ENCODE results near the gene EIF2D. TPM values are rescaled to one million over a fixed set of nuclear protein-coding genes. Genes with fewer than 3 reads are reported as not detected.

The EIF2D gene
- total RNA-seq, 6 experiments from 2014 or later: 38.9 to 48.3 (median 43.2) TPM

DNA sequence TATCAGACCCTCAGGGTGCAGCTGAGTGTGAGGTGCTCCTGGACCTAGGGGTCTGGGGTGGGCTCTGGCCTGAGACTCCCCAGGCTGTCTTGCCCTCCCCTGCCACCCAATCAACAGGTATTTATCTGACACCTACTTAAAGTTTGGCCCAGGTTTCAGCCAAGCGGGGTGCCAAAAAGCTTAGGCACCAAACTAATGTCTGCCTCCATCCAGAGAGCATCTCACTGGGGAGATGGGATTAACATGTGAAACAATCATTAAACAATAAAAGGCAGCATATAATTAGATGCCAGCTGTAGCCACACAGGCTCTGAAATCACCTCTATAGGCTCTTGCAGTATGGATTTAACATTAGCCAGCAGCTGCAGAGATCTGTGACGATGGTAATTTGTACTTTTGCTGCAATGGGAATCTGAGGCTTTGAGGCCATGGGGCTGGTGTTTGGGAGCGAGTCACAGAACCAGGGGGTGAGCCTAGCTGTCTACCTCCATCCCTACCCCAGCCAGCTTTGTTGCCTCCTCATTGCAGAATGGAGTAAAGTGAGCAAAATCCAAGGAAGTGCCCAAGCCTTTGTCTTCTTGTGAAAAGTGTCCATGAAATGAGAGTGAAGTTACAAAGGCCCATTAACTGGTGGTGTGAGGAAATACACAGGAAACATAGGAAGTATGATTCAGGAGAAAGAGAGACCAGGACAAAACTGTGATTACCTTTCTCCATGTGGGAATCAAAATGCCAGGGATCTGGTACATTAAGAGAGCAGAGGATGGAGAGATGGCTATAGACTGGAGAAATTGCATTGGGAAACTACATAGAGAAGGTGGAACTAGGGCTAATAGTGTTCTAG, 36.1 kb downstream of the EIF2D start:
- DNase-seq: no peak
- Mint-ChIP-seq H3K36me3 (ENCODE audit: low read depth) (no peaks in the 10 kb centered on the region), H3K9me3 (no peaks in the 10 kb centered on the region), H3K4me1 (ENCODE audit: low read depth) (peaks cover 31% of the 10 kb centered on the region), H3K4me3 (no peak overlapping the region), H3K27ac (no peak overlapping the region), H3K27me3 (ENCODE audit: insufficient read depth) (peaks cover 21% of the 10 kb centered on the region)
- TF ChIP-seq CTCF (IDR thresholded peaks at IDR 0.05): no peak

GRCh38 chr1:206575165-206575893, 36.9 kb downstream of the EIF2D start:
- no peak for TF ChIP-seq CTCF (IDR thresholded peaks at IDR 0.05)
- Mint-ChIP-seq H3K4me3 (no peak overlapping the region), H3K27ac (peak overlapping the region; percentile 50), H3K4me1 (ENCODE audit: low read depth) (peaks cover 31% of the 10 kb centered on the region), H3K9me3 (no peaks in the 10 kb centered on the region), H3K36me3 (ENCODE audit: low read depth) (no peaks in the 10 kb centered on the region), H3K27me3 (ENCODE audit: insufficient read depth) (peaks cover 21% of the 10 kb centered on the region)
- DNase-seq: peak; percentile 53

GRCh38 chr1:206573762-206574161, 38.5 kb downstream of the EIF2D start:
- H3K4me1 Mint-ChIP-seq (ENCODE audit: low read depth): peaks cover 17% of the 10 kb centered on the region
- no peak for TF ChIP-seq CTCF (IDR thresholded peaks at IDR 0.05)
- H3K36me3 Mint-ChIP-seq (ENCODE audit: low read depth): no peaks in the 10 kb centered on the region
- H3K27ac Mint-ChIP-seq: no peak overlapping the region
- H3K27me3 Mint-ChIP-seq (ENCODE audit: insufficient read depth): peaks cover 22% of the 10 kb centered on the region
- H3K4me3 Mint-ChIP-seq: no peak overlapping the region
- no peak for DNase-seq
- H3K9me3 Mint-ChIP-seq: no peaks in the 10 kb centered on the region

GRCh38 chr1:206573319-206573718, 38.9 kb downstream of the EIF2D start:
- no peak overlapping the region for H3K4me3 Mint-ChIP-seq
- H3K36me3 Mint-ChIP-seq (ENCODE audit: low read depth): no peaks in the 10 kb centered on the region
- H3K9me3 Mint-ChIP-seq: no peaks in the 10 kb centered on the region
- H3K27me3 Mint-ChIP-seq (ENCODE audit: insufficient read depth): peaks cover 22% of the 10 kb centered on the region
- no peak for DNase-seq
- no peak for TF ChIP-seq CTCF (IDR thresholded peaks at IDR 0.05)
- H3K27ac Mint-ChIP-seq: no peak overlapping the region
- peaks cover 17% of the 10 kb centered on the region for H3K4me1 Mint-ChIP-seq (ENCODE audit: low read depth)

DNA sequence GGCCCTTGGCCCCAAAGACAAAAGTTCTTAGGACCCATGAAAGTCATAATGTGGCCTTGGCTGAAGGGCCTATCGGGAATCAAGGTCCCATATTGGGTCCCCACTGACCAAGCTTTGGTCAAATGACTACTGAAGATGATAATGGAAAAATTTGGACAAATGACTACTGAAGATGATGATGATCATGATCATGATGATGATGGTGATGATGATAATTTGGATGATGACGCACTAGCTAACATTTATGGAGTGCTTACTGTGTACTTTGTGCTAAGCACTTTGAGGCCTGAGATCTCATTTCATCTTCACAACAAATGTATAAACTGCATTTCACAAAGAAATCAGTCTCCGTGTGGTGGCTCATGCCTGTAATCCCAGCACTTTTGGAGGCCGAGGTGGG, 39.4 kb downstream of the EIF2D start:
- peaks cover 13% of the 10 kb centered on the region for H3K4me1 Mint-ChIP-seq (ENCODE audit: low read depth)
- no peak overlapping the region for H3K27ac Mint-ChIP-seq
- H3K4me3 Mint-ChIP-seq: no peak overlapping the region
- H3K36me3 Mint-ChIP-seq (ENCODE audit: low read depth): no peaks in the 10 kb centered on the region
- no peak for TF ChIP-seq CTCF (IDR thresholded peaks at IDR 0.05)
- H3K27me3 Mint-ChIP-seq (ENCODE audit: insufficient read depth): peaks cover 22% of the 10 kb centered on the region
- DNase-seq: no peak
- H3K9me3 Mint-ChIP-seq: no peaks in the 10 kb centered on the region
